ENCODE results near the gene DGKZ.

Gene DGKZ

DNA sequence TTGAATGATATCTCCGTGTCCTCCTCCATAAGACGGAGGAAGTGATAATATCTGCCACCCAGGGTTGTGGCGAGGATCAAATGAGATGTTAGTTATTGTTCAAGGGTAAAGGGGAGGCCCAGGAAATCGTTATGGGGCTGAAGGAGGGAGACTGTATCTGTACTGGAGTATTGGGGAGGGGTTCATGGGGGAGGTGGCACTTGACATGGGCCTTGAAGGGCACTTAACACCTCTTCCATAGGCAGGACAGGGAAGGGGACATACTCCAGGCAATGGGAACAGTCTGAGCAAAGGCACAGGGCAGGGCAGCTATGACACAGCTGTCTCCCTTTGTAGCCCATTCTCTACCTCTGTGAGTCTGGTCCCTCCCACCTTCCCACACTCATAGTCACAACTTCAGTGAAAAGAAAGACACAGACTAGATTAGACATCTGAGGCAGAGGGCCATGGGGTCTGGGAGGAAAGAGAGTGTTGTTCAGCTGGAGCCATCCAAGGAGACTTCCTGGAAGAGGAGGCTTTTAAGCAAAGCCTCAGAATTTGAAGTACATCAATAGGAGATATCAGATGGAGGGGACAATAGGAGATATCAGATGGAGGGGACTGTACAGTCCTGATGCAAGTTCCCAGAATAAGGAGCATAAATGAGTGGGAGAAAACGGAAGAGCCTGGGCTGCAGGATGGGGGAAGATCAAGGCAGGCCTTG, 15.8 kb upstream of the DGKZ start:
- TF ChIP-seq, protein P1, sequence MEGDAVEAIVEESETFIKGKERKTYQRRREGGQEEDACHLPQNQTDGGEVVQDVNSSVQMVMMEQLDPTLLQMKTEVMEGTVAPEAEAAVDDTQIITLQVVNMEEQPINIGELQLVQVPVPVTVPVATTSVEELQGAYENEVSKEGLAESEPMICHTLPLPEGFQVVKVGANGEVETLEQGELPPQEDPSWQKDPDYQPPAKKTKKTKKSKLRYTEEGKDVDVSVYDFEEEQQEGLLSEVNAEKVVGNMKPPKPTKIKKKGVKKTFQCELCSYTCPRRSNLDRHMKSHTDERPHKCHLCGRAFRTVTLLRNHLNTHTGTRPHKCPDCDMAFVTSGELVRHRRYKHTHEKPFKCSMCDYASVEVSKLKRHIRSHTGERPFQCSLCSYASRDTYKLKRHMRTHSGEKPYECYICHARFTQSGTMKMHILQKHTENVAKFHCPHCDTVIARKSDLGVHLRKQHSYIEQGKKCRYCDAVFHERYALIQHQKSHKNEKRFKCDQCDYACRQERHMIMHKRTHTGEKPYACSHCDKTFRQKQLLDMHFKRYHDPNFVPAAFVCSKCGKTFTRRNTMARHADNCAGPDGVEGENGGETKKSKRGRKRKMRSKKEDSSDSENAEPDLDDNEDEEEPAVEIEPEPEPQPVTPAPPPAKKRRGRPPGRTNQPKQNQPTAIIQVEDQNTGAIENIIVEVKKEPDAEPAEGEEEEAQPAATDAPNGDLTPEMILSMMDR (IDR thresholded peaks at IDR 0.05): no peak

DNA sequence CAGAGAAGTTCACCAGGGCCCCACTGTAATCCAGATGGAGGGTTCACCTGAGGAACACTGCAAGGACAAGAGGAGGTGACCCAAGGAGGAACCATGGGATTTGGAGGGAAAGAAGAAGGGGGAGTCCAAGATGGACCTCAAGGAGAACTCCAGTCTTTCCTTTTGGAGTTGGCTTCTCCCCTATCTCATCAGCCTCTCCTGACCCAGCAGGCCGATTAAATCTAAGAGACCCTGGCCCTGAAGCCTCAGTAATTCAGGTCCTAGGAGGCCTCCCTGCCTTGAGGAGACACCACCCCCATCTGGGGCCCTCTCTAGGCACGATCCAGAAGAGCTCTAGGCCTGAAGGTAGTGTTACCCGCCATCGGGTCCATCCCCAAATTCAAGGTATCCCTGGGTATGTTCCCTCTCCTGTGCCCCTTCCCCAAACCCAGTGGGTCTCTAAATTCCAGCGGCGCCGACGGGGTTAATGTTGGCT, 15.1 kb upstream of the DGKZ start:
- TF ChIP-seq, protein P1 (IDR thresholded peaks at IDR 0.05): no peak

DNA sequence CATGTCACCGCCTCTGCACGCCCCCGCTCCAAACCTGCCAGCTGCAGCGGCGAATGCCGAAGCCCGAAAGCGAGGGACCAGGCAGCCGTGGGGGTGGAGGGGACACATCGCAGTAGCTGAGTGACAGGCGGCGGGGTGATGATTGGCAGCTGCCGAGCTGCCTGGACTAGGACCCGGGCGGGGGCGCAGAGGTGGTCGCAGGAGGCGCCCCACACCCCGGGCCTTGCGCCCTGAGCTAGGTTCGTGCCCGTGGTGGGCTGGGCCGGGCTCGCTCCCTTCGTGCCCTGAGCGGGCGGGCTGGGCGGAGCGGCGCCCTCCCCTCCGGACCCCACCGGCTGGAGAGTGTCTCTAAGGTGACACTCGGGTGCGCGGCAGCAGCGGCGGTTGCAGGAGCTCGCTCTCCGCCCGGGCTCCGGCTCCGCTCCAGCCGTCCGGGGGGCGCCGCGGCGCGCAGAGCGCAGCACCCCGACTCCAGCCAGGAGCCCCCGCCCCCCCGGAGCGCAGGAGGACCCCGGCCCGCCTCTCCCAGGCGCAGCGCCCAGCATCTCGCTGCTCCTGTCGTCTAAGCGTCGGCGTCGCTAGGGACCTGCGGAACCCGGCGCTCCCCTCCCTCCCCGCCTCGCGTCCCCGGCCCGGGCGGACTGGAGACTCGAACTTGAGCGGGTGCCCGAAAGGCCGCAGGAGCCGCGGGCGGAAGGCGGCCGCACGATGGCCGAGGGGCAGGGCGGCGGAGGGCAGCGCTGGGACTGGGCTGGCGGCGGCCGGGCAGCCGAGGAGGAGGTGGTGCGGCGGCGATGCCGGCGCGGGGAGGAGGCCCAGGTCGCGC, 14.5 kb upstream of the DGKZ start:
- TF ChIP-seq, protein P1 (IDR thresholded peaks at IDR 0.05): no peak

DNA sequence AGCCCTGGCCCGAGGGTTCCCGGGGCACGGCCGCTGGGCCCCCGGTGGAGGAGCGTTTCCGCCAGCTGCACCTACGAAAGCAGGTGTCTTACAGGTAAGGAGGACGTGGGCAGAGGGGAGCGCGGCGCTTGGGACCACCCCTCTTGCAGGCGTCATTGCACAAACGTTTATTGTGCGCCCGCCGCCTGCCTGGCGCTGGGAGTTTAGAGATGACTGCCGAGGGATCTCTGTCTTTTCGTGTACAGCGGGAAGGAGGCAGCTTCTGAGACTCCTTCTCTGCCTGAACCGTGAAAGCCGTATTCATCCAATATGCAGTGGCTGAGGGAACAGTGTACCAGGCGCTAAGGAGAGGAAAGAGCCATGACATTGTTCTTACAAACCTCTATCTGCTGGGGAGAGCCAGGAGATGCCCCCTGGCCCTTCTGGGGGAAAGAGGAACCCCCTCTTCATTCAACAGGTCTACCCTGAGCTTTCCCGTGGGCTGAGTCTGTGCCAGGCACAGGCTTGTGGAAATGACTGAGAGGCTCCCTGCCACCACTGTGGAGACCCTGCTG, 13.8 kb upstream of the DGKZ start:
- TF ChIP-seq, protein P1 (IDR thresholded peaks at IDR 0.05): no peak

DNA sequence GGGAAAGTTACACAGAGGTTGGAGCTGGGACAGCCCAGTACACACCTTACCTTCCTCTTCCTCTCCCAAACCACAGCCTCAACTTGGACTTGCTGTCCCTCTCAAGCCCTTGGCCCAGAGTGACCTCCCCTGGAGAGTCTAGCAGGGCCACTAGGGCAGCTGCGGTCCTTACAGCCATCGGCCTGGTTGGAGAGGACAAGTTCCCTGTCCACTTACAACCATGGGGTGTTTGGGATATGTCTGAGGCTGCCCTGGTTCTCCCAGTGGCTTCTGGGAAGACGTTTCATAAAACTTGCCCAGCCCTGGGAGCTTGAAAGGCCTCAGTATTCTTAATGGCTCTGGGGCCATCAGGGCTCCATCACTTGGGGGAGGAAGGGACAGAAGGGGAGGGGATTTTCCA, 13.1 kb upstream of the DGKZ start:
- TF ChIP-seq, protein P1 (IDR thresholded peaks at IDR 0.05): no peak

DNA sequence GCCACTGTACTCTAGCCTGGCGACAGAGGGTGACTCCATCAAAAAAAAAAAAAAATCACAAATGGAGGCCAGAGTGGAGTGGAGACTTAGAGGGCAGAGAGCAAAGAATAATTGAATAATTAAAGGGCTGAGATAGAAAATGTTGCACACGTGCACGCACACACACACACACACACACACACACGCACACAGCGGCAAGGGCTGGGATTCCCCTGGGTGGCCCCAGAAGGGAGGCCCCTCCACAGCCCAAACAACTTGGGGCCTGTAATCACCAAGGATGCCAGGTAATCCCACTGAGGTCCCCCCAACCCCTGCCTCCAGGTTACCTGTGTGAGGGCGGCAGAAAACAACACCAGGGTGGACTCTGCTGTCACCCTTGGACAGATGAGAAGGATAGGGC, 12.0 kb upstream of the DGKZ start:
- TF ChIP-seq, protein P1 (IDR thresholded peaks at IDR 0.05): no peak

DNA sequence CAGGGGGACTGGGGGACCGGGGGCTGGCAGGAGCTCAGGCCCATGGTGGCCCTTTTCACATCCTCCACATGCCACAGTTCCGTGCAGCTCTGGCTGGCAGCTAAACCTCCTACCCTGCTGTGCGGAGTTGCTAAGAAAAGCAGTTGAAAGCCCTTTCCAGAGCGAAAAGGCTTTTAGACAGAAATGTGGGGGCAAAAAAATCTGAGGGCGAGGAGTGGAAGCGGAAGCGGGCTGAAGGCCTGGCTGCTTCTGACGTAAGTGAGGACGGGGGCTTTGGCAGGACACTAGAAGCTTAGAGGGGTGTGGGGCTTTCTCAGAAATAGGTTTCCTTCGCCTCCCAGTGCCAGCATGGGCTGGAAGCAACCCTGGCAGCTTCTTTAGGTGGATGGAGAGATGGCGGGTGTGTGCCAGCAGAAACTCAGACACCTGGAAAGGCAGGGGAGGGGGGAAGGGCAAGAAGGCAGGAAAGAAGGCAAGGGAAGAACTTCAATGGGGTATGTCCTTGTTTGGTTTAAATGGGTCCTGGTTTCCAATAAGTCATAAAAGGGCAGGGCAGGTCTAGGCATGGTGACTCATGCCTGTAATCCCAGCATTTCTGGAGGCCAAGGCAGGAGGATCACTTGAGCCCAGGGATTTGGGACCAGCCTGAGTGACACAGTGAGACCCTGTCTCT, 11.2 kb upstream of the DGKZ start:
- TF ChIP-seq, protein P1 (IDR thresholded peaks at IDR 0.05): no peak

Measured in LNCAP (cell line).